ENCODE data around the gene NALCN.

GRCh38 chr13:101309014-101309619 is 107.2 kb downstream of the NALCN start:
- TF ChIP-seq CTCF (conservative IDR thresholded peaks at IDR 0.05 in 1 of 2, IDR thresholded peaks at IDR 0.05 in 1 of 2; ENCODE audit: extremely low read depth in 1 of 2, insufficient read depth in 1 of 2, low read depth in 1 of 2, low read length in 2 of 2) (no peak), EZH2 (IDR thresholded peaks at IDR 0.05; ENCODE audit: borderline replicate concordance, low read length) (no peak)

Measured in mammary epithelial cell (primary cell).